IPS-18c (cell line): ENCODE measurements around the gene APOL1.
"Not testable (repeated sequence)": the region's sequence is repeated elsewhere in the genome, so short reads cannot be mapped to it uniquely, and the experiment has no call there.

Experiments used
- H3K4me3 ChIP-seq: 2 replicates; pipeline ENCODE4 v1.7.0; 2013; ENCODE audit warnings: low read depth, mild to moderate bottlenecking, low read length, moderate library complexity; ENCODE audit not compliant: insufficient read depth
- H3K9me3 ChIP-seq: one replicate; pipeline ENCODE4 v1.6.1; 2013; ENCODE audit warnings: mild to moderate bottlenecking, low read length, moderate library complexity; ENCODE audit not compliant: control insufficient read depth, insufficient read depth

Gene APOL1

DNA sequence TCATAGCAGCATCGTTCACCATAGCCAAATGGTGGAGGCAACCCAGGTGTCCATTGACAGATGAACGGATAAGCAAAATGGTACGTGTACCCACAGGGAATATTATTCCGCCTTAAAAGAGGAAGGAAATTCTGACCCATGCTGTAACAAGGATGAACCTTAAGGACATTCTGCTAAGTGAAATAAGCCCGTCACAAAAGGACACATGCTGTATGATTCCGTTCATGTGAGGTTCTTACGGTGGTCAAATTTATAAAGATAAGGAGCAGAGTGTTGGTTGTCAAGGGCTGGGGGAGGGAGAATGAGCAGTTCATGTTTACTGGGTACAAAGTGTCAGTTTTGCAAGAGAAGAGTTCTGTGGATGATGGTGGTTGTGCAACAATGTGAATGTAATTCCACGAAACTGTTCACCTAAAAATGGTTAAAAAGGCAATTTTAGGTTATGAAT, 26.3 kb downstream of the APOL1 start:
- no peaks in the 10 kb centered on the region for H3K9me3 ChIP-seq
- no peak overlapping the region for H3K4me3 ChIP-seq

DNA sequence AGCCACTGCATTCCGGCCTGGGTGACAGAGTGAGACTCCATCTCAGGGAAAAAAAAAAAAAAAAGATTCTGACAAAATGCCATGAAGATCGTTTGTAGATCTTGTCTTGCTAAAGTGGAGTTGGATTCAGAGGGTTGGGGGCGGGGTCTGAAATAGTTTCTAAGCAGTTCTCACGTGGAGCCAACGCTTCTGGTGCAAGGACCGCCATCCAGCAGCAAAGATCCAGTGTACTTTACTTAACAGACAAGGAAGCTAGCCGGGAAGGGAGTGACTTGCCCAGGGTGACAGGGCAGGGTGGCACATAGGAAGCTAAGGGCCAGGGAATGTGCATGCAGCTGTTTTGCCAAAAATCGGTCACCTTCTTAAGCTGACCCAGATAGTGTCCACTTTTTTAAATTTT, 27.4 kb downstream of the APOL1 start:
- Histone ChIP-seq H3K4me3 (no peak overlapping the region), H3K9me3 (no peaks in the 10 kb centered on the region)

DNA sequence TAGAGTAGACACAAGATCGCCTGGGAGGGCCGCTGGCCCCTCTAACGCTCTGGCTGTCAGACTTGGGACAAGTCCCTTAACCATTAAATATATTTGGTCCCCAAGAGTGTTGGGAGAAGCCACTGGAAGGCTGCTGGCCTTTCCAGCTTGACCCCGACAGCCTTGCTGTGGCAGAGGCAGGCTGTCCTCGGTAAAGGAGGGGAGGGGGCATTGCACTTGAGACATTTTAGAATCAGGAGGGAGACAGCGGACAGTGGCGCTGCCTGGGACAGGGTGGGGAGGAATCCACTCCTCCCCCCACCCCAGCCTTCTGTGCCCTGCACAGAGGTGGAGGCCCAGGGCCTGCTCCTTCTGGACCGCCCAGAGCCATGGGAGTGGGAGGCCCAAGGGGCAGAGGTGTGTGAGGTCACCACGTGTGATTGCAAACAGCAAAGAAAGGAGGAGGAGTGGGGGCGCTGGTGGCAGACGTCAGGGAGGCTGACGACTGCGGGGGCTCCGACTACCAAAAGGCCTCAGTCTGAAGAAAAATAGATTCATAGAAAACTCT, 28.9 kb downstream of the APOL1 start:
- H3K9me3 ChIP-seq, result no peaks in the 10 kb centered on the region
- H3K4me3 ChIP-seq, result no peak overlapping the region

DNA sequence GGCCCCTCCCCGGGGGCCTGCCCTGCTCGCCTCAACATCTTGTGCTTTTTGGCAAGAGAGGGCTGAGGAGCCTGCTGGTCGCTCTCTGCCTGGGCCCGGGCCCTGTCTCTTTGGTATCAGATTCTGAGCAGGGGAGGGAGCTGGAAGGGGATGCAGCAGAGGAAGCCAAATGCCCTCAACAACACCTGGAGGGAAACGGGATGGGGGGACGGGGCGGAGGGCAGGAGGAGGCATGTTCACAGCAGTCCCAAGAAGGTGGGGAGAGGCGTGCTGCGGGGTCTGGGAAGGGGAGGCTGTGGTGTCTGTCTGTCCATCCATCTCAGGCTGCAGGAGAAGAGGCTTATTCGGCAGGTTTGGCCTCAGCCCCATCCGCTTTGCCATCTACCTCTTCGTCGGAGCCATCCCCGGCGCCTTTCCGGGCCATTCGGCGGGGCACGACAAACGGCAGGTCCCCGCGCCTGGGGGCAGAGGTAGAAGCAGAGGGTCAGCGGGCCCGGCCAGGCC, 29.4 kb downstream of the APOL1 start:
- H3K4me3 ChIP-seq, result no peak overlapping the region
- no peaks in the 10 kb centered on the region for H3K9me3 ChIP-seq

DNA sequence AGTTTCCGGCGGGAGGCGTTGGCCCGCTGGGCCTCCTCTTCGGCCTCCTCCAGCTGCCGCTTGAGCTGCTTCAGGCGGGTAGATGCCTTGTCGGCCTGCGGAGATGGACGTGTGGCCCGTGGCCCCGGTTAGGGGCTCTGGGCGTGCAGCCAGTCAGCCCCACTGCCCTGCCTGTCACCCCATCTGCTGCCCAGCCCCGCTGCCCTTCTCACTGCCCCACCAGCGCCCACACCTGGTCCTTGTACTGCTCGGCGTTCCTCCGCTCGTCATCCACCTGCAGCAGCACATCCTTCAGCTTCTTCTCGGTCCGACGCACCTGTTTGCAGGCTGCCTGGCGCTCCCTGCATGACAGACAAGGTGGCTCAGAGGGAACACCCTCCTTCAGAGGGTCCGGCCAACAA, 31.2 kb downstream of the APOL1 start:
- H3K4me3 ChIP-seq, result no peak overlapping the region
- no peaks in the 10 kb centered on the region for H3K9me3 ChIP-seq

DNA sequence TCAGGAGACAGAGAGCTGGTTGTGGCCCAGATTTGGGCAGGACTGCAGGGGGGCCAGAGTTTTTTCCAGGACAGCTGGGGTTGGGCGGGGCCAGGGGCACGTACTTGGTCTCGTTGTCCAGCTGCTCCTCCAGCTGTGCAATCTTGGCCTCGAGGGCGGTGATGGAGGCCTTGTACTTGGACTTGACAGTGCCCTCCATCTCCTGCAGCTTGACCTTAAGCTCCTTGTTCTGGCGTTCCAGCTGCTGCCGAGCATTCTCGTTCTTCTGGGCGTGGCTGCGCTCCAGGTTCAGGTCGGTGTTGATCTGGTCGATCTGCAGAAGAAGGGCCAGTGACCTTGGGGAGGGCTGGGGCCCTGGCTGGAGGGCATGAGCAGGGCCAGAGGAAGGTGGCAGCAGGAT, 32.1 kb downstream of the APOL1 start:
- H3K4me3 ChIP-seq, result no peak overlapping the region
- H3K9me3 ChIP-seq, result no peaks in the 10 kb centered on the region

DNA sequence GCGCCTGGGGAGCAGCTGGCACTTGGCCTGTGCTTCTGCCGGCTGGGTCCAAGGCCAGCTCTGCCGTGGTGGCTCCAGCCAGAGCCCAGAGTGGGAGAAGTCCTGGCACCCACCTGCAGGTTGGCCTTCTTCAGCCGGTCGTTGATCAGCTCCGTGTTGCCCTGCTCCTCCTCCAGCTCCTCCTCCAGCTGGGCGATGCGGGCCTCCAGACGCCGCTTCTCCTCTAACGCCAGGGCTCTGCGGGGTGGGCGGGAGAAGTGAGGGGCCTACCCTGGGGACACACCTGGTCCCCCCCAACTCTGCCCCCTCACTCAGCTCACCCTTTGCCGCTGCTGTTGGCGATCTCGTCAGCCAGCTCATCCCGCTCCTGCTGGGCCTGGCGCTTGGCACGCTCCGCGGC, 32.6 kb downstream of the APOL1 start:
- Histone ChIP-seq H3K9me3 (no peaks in the 10 kb centered on the region), H3K4me3 (no peak overlapping the region)

DNA sequence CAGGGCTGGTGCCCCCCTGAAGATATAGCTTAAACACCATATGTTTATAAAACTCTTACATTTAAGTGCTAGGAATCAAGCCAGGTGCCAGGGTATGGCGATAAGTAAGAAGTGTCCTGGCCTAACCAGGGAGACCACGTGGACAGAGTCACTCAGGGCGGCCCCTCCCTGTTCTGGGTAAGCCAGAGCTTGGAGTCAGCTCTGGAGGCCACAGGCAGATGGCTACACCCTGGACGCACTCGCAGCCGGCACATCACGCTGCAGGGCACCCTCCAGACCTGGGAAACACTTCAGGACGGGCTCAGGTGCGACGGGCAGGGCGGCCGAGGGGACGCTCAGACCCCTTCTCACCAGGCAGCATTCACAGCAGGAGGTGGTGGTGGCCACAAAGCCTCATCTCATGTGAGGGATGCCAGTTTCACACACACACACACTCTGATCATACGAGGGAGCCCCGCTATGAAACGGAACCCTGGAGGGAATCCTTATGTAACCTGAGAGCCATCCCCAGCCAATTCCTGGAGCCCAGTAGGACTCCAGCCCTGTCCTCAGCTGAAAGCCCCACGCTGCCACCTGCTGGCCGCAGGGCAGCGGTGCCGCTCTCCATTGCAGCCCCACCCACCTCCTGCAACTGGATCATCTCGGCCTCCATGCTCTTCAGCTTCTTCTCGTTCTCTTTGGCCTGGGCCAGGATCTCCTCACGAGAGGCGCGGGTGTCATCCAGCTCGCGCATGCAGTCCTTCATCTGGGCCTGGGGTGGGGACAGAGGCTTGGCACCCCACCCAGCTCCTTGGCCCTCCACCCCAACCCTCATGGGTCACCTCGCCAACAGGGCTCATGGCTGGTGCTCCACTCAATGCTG, 33.4 kb downstream of the APOL1 start:
- Histone ChIP-seq H3K4me3 (no peak overlapping the region), H3K9me3 (no peaks in the 10 kb centered on the region)

DNA sequence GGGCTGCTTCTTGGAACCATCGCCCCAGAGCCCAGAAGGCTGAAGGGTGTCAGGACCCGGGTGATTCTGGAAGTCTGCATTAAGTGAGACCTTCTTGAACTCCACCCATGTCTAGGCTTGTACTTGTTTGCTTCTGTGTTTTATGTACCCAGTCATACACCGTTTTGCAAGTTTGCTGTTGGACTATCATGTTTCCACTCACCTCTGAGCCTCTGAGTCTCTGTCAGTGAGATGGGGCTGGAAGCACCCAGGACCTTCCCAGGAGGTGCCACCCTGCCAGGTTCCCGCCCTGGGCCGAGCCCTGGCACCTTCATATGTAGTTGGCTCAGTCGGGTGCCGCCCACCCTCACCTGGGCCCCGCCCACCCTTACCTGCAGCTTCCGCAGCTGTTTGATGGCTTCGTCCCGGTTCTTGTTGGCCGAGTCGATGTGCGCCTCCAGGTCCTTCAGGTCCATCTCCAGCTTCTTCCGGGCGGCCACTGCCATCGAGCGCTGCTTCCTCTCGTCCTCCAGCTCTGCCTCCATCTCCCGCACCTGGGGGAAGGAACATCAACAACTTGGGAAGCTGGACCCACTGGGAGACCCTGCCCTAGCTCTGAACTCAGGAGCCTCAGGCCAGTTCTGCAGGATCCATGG, 35.1 kb downstream of the APOL1 start:
- Histone ChIP-seq H3K4me3 (no peak overlapping the region), H3K9me3 (no peaks in the 10 kb centered on the region)

DNA sequence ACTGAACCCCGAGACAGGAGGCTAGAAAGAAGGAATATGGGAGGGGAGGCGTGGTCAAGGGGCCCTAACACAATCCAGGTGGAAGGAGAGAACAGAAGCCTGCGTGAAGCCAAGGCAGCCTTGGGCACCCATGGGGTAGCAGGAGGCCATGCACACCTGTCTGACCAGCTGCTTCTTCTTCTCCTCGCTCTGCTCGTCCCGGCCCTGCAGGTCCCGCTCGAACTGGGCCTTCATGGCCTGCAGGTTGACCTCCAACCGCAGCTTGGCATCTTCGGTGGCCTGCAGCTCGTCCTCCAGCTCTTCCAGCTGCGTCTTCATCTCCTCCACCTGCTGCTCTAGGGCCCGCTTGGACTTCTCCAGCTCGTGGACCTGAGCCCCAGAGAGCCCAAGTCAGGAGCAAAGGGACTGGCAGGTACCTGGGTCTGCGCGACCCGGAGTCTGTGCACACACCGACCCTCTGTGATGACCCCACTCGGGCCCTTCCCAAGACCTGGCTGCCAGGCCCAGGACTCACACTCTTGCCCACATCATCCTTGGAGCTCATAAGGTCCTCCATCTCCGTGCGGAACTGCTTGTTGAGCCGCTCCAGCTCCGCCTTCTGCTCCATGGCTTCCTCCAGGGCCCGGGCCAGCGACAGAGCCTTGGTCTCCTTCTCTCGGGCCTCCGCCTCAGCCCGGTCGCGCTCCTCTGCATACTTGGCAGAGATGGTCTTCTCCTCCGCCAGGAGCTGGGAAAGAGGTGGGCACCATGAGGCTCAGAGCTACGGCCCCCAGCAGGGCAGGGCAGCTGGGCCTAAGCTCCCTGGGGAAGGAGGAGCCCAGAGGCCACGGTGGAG, 35.9 kb downstream of the APOL1 start:
- H3K4me3 ChIP-seq, result no peak overlapping the region
- H3K9me3 ChIP-seq, result no peaks in the 10 kb centered on the region

DNA sequence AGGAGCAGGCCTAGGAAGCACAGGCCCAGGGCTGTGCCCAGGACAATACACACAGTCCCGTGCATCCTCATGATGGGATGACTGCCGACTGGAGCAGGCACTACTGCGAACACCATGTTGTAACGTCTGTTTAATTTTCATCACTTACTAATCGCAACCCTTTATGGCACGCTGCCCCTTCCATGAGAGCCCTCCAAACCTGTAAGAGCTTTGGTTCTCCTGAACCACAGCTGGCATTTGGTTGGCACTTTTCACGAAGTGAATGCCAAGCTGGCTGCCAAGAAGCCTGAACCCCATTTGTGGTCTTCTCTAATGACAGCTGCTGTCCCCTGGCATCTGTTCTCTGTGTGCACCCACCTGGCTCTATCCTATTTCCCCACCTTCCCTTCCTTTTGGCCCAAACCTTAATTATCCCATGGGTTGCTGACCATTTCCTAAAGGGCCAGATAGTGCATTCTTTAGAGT, 36.5 kb downstream of the APOL1 start:
- no peak overlapping the region for H3K4me3 ChIP-seq

DNA sequence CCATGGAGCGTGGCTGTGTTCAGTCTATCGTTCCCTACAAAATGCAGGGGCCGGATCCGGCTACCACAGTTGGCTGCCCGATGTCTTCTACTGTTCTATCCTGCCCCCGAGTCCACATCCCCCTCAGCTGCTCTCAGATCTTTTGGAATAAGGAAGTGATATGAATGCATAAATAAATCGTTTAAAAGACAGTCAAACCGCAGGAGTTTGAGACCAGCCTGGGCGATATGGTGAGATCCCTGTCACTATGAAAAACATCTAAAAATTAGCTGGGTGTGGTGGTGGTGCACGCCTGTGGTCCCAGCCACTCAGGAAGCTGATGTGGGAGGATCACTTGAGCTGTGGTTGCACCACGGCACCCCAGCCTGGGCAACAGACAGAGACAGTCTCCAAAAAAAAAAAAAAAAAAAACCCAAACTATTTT, 37.0 kb downstream of the APOL1 start:
- H3K9me3 ChIP-seq, H3K4me3 ChIP-seq: not testable (repeated sequence)

More for the DNA sequence above, 36.5 kb downstream of the APOL1 start:
- no peaks in the 10 kb centered on the region for H3K9me3 ChIP-seq

DNA sequence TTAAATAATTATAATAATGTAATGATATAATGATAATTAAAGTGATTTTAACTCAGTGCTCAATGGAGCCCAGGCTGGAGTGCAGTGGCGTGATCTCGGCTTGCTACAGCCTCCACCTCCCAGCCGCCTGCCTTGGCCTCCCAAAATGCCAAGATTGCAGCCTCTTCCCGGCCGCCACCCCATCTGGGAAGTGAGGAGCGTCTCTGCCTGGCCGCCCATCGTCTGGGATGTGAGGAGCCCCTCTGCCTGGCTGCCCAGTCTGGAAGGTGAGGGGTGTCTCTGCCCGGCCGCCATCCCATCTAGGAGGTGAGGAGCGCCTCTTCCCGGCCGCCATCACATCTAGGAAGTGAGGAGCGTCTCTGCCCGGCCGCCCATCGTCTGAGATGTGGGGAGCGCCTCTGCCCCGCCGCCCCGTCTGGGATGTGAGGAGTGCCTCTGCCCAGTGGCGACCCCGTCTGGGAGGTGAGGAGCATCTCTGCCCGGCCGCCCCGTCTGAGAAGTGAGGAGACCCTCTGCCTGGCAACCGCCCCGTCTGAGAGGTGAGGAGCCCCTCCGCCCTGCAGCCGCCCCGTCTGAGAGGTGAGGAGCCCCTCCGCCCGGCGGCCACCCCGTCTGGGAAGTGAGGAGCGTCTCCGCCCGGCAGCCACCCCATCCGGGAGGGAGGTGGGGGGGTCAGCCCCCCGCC, 37.6 kb downstream of the APOL1 start:
- H3K4me3 ChIP-seq, H3K9me3 ChIP-seq: not testable (repeated sequence)

DNA sequence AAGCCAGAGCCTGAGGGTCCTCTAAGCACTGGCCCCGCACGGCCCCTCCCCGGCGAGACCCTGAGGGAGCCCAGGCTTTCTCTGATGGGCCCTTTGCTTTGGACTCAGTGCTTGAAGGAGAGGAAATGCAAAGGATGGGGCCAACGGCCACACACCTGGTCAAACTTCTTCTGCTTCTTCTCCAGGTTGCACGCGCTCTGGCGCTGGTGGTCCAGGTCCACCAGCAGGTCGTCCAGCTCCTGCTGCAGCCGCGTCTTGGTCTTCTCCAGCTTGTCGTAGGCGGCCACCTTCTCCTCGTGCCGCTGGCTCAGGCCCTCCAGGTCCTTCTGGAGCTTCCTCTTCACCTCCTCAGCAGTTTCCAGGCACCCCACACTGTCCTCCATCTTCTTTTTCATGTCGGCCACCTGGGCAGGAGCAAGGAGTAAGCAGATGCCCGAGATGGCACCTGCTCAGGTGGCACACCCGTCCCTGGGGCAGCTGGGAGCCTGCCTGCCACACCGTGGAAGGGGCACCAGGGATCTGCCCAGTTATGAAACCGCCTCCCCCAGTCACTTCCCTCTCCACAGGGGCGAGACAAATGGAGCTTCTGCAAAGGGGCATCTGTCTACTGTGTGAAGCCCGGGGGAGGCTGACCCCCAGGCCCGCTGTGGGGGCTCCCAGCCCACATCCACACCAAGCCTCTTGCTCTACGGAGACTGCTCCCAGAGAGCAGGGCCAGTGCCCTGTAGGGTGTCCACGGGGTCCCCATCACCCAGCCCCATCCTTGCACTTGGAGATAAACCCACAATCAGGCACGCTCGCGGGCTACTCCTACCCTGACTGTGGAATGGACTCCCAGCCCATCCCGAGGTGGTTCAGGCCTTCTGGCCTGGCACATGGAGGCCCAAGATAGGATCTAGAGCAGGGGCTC, 39.2 kb downstream of the APOL1 start:
- H3K4me3 ChIP-seq, result no peak overlapping the region
- H3K9me3 ChIP-seq, result no peaks in the 10 kb centered on the region

DNA sequence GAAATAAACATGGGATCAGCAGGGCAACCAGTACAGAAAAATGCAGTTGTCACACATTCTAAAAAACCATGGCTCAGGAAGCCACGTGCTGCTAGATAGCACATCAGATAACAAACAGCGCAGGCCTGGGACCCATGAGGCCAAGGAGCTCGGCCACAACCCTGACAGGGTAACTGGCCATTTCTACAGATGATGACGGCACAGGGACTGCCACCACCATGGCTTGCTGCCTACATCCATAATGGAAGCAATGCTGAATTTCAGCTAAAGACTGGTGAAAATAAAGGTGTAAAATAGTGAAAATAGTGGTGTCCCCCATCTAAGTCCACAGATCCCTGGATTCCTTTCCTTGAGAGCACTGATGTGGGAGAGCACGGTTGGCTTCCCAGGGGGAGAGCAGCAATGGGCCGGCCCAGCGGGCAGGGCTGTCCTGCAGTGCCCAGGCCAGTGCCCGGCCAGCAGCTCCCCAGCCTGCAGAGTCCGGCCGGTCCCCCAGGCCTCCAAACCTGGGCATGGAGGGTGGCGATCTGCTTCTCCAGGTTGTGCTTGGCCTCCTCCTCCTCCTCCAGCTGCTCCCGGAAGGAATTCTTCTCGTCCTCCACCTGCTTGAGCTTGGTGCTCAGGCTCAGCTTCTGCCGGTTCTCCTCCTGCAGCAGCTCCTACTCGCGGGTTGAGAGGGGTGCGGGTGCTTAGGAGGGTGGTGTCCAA, 40.0 kb downstream of the APOL1 start:
- Histone ChIP-seq H3K4me3 (no peak overlapping the region), H3K9me3 (no peaks in the 10 kb centered on the region)
